ENCODE measurements around the gene EXOC6B. TPM values are rescaled to one million over a fixed set of nuclear protein-coding genes. Genes with fewer than 3 reads are reported as not detected.

EXOC6B gene
- total and polyA plus RNA-seq, 2 of the 8 experiments (the other 6 are each of a cell fraction or from before 2014, with no cell fraction given), result 13.5 to 33.0 TPM

DNA sequence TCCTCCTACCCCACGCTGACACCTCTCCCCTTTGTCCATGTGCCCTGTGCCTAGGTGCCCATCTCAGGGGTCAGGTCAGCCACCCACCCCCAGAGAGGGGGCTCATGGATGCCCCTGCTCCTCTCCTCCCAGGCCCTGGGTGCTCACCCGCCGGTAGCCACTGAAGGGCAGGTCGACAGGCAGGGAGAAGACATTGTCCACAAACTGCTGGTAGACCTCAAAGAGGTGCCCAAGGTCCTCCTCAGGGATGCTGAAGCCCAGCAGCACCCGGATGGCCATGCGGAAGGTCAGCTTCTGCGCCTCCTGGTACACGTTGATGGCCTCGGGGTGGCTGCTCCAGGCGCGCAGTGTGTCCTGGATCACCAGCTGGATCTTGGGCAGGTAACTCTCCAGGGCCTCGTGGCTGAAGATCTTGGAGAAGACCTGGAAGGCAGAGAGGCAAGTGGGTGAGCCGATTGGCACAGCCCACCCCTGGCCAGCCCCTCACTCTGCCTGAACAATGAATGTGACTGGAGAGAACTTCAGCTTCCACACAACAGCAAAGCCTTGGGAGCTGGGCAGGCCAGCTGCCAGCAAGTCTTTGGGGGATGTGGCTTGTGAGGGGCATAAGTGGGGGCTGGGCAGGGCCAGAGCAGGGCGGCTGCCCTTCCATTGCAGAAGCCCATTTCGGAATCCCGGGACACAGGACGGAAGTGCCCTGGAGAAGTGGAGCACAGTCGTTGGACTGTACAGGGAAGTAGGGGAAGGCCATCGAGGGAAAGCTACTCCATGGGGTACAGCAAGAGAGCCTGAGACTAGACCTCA lies 690.6 kb downstream of the EXOC6B start:
- Histone ChIP-seq H3K27ac (ENCODE audit: low read depth, low read length) (no peak overlapping the region), H4K20me1 (replicated peaks in 1 of 2; ENCODE audit: control insufficient read depth in 1 of 2, insufficient read depth in 2 of 2, low read length in 2 of 2) (no peaks in the 10 kb centered on the region), H2BK15ac (ENCODE audit: low read length) (no peak overlapping the region), H3K9me3 (ENCODE audit: insufficient read depth in 2 of 2, low read depth in 1 of 2, low read length in 1 of 2) (no peaks in the 10 kb centered on the region), H2AK5ac (ENCODE audit: low read depth, low read length) (no peak overlapping the region), H3K18ac (ENCODE audit: extremely low read depth, low read length) (no peak overlapping the region), H2BK5ac (ENCODE audit: low read depth, low read length) (no peak overlapping the region), H3K27me3 (replicated peaks in 1 of 4; ENCODE audit: control insufficient read depth in 3 of 4, extremely low read depth in 1 of 4, insufficient read depth in 3 of 4, low read length in 3 of 4) (peaks cover 0 to 10% (median 6%) of the 10 kb centered on the region in 4 experiments; a peak in 4 of 7 replicates), H3K23me2 (ENCODE audit: low read depth, low read length) (no peaks in the 10 kb centered on the region), H3K36me3 (ENCODE audit: control insufficient read depth in 2 of 4, insufficient read depth in 4 of 4, low read length in 3 of 4) (no peaks in the 10 kb centered on the region), H2BK12ac (ENCODE audit: low read depth, low read length) (no peak overlapping the region), H3K14ac (ENCODE audit: insufficient read length) (no peak overlapping the region), H2BK20ac (ENCODE audit: low read length) (no peak overlapping the region), H4K91ac (replicated peaks; ENCODE audit: insufficient read length, low read length) (no peak overlapping the region), H3K4me3 (ENCODE audit: extremely low read depth in 1 of 4, insufficient read depth in 2 of 4, low read depth in 3 of 4, low read length in 4 of 4) (no peak overlapping the region), H4K5ac (ENCODE audit: insufficient read length, low read depth, low read length) (no peak overlapping the region), H3K79me1 (ENCODE audit: low read depth, low read length) (no peaks in the 10 kb centered on the region), H3K56ac (replicated peaks; ENCODE audit: insufficient read length, low read depth, low read length) (no peak overlapping the region), H3K79me2 (ENCODE audit: control insufficient read depth in 1 of 2, insufficient read depth in 2 of 2, low read length in 2 of 2) (no peaks in the 10 kb centered on the region), H3K4me2 (ENCODE audit: insufficient read depth in 1 of 2, low read depth in 2 of 2, low read length in 2 of 2) (no peak overlapping the region), H3K4me1 (replicated peaks in 1 of 4; ENCODE audit: control insufficient read depth in 3 of 4, insufficient read depth in 4 of 4, low read length in 3 of 4) (peaks cover 0 to 12% (median 9%) of the 10 kb centered on the region in 4 experiments; a peak in 5 of 7 replicates), H2BK120ac (replicated peaks; ENCODE audit: low read depth, low read length) (no peak overlapping the region), H3K23ac (ENCODE audit: insufficient read length) (no peak overlapping the region), H4K8ac (ENCODE audit: extremely low read depth, insufficient read depth, low read length) (no peak overlapping the region), H2AFZ (ENCODE audit: low read length) (no peak overlapping the region), H3K4ac (replicated peaks; ENCODE audit: insufficient read length, low read depth, low read length) (no peak overlapping the region), H3K9ac (replicated peaks in 1 of 4; ENCODE audit: extremely low read depth in 1 of 4, low read depth in 3 of 4, low read length in 3 of 4) (no peak overlapping the region)
- FAIRE-seq (no peak), DNase-seq (ENCODE audit: low read depth in 1 of 2, low spot score in 2 of 2) (no peak)
- WGBS, 2 experiments (ENCODE audit: extremely low coverage in 1 of 2, insufficient coverage in 1 of 2, insufficient read length in 1 of 2, insufficient replicate concordance in 2 of 2, low coverage in 1 of 2, low lambda C conversion rate in 2 of 2, missing lambda C conversion rate in 1 of 2), result 88% methylated on average over 18 of the region's 19 CpGs; no CpG with 5 or more reads in 1 of the 2 experiments
- ChIA-PET POLR2A (ENCODE audit: partially characterized antibody) (no interaction called here), CTCF (ENCODE audit: partially characterized antibody) (interaction anchor here (0.5 to 9.5 kb wide), 9 partner anchors 13 to 605 kb away, joined by 3 to 70 read pairs (median 3); partner anchors contain the start of gene CYP26B1)
- TF ChIP-seq KDM1A (IDR thresholded peaks at IDR 0.05; ENCODE audit: borderline replicate concordance, low read length) (peak; percentile 42; the same call in 1 of the 2 replicates), TEAD4 (IDR thresholded peaks at IDR 0.05; ENCODE audit: low read depth, low read length) (no peak)
